Endothelial cell of umbilical vein (primary cell): ENCODE data around the gene SPATA2L. TPM values are rescaled to one million over a fixed set of nuclear protein-coding genes. Genes with fewer than 3 reads are reported as not detected.

Source experiments
- BruUV-seq: library from RNA; stranded (reverse); fragments of 400-500 nt; replicated peaks from 2 replicates; lab custom pipeline; 2021; lab: Mats Ljungman, UMichigan
- CTCF ChIA-PET: fragments of 300-600, 350-600 bp; sonication (Branson Sonifier 250); formaldehyde crosslinking; loops from one replicate; lab custom pipeline; 2021; ENCODE audit warnings: antibody characterized with exemption, inconsistent platforms; lab: Charles Lee
- POLR2A ChIA-PET: fragments of 300-600, 350-600 bp; sonication (Branson Sonifier 250); formaldehyde crosslinking; loops from one replicate; lab custom pipeline; 2021; ENCODE audit warnings: antibody characterized with exemption, inconsistent platforms; lab: Charles Lee
- DNase-seq: peaks from one replicate; pipeline ENCODE4 v3.0.0-alpha.2; 2011; ENCODE audit warnings: low read depth, low spot score
- FAIRE-seq: peaks from 2 replicates; lab custom pipeline; 2011; peaks lifted over from hg19 to GRCh38; lab: Jason Lieb, UNC
- H2AFZ ChIP-seq: 2 replicates; pipeline ENCODE4 v1.6.0; 2012; ENCODE audit warnings: low read depth, low read length, control low read depth, inconsistent platforms
- H3K27ac ChIP-seq: 2 replicates; pipeline ENCODE4 v1.5.1; 2011; ENCODE audit warnings: low read depth, mild to moderate bottlenecking, control low read depth, low read length, moderate library complexity; ENCODE audit not compliant: insufficient read depth
- H3K27me3 ChIP-seq, 2 experiments: 2 replicates each; pipeline versions ENCODE4 v1.6.0 to v1.6.1; 2011; ENCODE audit warnings: low read length in 2 of 2, mixed read lengths in 1 of 2; ENCODE audit not compliant: control insufficient read depth in 2 of 2, insufficient read depth in 2 of 2
- H3K36me3 ChIP-seq, 2 experiments: 2 replicates in 1 of 2; 3 replicates in 1 of 2; pipeline ENCODE4 v1.5.1; 2011; ENCODE audit warnings: low read length in 2 of 2, mild to moderate bottlenecking in 1 of 2, moderate library complexity in 1 of 2; ENCODE audit not compliant: control insufficient read depth in 2 of 2, insufficient read depth in 2 of 2; ENCODE audit errors: extremely low read depth in 1 of 2
- H3K4me1 ChIP-seq: 3 replicates; pipeline ENCODE4 v1.5.1; 2011; ENCODE audit warnings: mild to moderate bottlenecking, low read length; ENCODE audit not compliant: control insufficient read depth, insufficient read depth; ENCODE audit errors: extremely low read depth
- H3K4me2 ChIP-seq: 2 replicates; pipeline ENCODE4 v1.6.1; 2011; ENCODE audit warnings: low read length, control low read depth, mixed read lengths; ENCODE audit not compliant: insufficient read depth
- H3K4me3 ChIP-seq, 3 experiments: fragments of 200-600 bp in 1 of 3; sonication (generic), shearing (Covaris generic) in 1 of 3; replicated peaks in 1 of 3; 2 replicates each; pipeline ENCODE4 v1.5.1; 2011 to 2016; ENCODE audit warnings: control low read depth in 3 of 3, low read length in 3 of 3, mild to moderate bottlenecking in 2 of 3, inconsistent platforms in 1 of 3, low read depth in 1 of 3, moderate library complexity in 1 of 3; ENCODE audit not compliant: insufficient read depth in 1 of 3
- H3K79me2 ChIP-seq: 2 replicates; pipeline ENCODE4 v1.6.0; 2012; ENCODE audit warnings: low read length, inconsistent platforms; ENCODE audit not compliant: control insufficient read depth, insufficient read depth
- H3K9ac ChIP-seq: replicated peaks from 2 replicates; pipeline ENCODE3; 2011; ENCODE audit warnings: low read length, control low read depth; ENCODE audit not compliant: insufficient read depth; ENCODE audit errors: extremely low read depth
- H3K9me1 ChIP-seq: replicated peaks from 3 replicates; pipeline ENCODE4 v1.6.0; 2011; ENCODE audit warnings: mild to moderate bottlenecking, low read length; ENCODE audit not compliant: control insufficient read depth, insufficient read depth; ENCODE audit errors: extremely low read depth
- H3K9me3 ChIP-seq: replicated peaks from 2 replicates; pipeline ENCODE4 v1.5.1; 2012; ENCODE audit warnings: low read length, inconsistent platforms; ENCODE audit not compliant: control insufficient read depth, insufficient read depth
- H4K20me1 ChIP-seq: replicated peaks from 2 replicates; pipeline ENCODE3; 2011; ENCODE audit warnings: mild to moderate bottlenecking, low read length; ENCODE audit not compliant: control insufficient read depth, insufficient read depth; ENCODE audit errors: extremely low read depth
- EZH2 ChIP-seq: IDR thresholded peaks from 2 replicates; pipeline ENCODE4 v1.6.1; 2012; ENCODE audit warnings: borderline replicate concordance, low read depth, mild to moderate bottlenecking, moderate library complexity, low read length, inconsistent platforms; ENCODE audit not compliant: severe bottlenecking
- FOS ChIP-seq: IDR thresholded peaks from 2 replicates; pipeline ENCODE4 v1.6.1; 2011; ENCODE audit warnings: mild to moderate bottlenecking, low read length, moderate library complexity, borderline replicate concordance; ENCODE audit not compliant: insufficient read depth
- GATA2 ChIP-seq: IDR thresholded peaks from 2 replicates; pipeline ENCODE4 v1.7.0; 2011; ENCODE audit warnings: low read depth, mild to moderate bottlenecking, moderate library complexity, mixed read lengths, low read length; ENCODE audit not compliant: insufficient read length, insufficient read depth
- JUN ChIP-seq: IDR thresholded peaks from 2 replicates; pipeline ENCODE4 v1.6.1; 2011; ENCODE audit warnings: borderline replicate concordance, low read depth; ENCODE audit not compliant: insufficient read length, insufficient read depth
- MYC ChIP-seq: IDR thresholded peaks from one replicate; pipeline ENCODE4 v1.6.1; 2011; ENCODE audit warnings: mild to moderate bottlenecking, low read depth, low read length
- POLR2A ChIP-seq: IDR thresholded peaks from 2 replicates; pipeline ENCODE4 v1.6.1; 2012; ENCODE audit warnings: low read depth, mild to moderate bottlenecking, control low read depth, low read length
- POLR2AphosphoS5 ChIP-seq: IDR thresholded peaks from 2 replicates; pipeline ENCODE4 v1.6.1; 2012; ENCODE audit warnings: low read depth, mild to moderate bottlenecking, control low read depth, low read length, moderate library complexity; ENCODE audit not compliant: insufficient read depth
- dilution Hi-C: fragments of 300-500 bp; cut with MboI; formaldehyde crosslinking; loops from one replicate; pipeline ENCODE4 v1.15.0; 2019; ENCODE audit warnings: low sequenced_read_pairs; ENCODE audit not compliant: extremely low pct_ligation_motif_present
- intact Hi-C: fragments of 100-400 bp; cut with micrococcal nuclease; formaldehyde crosslinking; loops from one replicate; pipeline ENCODE4 v1.10.0; 2022
- polyA plus RNA-seq, 4 experiments: library from polyadenylated mRNA; depleted of rRNA in 3 of 4; stranded (reverse) in 3 of 4; unstranded in 1 of 4; fragments of >200 nt; gene quantifications; 2 replicates each; pipeline versions ENCODE4 v1.2.1 to v1.2.3, GENCODE V29; 2011 to 2012; ENCODE audit warnings: missing spikeins in 1 of 4
- total RNA-seq: library from RNA; stranded (reverse); gene quantifications from 2 replicates; pipeline ENCODE4 v1.2.3, GENCODE V29; 2021
- TF ChIP-seq, protein P1 (sequence below), 2 donors: IDR thresholded peaks; 1 replicate in 1 of 2; 2 replicates in 1 of 2; pipeline ENCODE4 v1.5.1; 2011; ENCODE audit warnings: low read length in 2 of 2, mild to moderate bottlenecking in 2 of 2, moderate library complexity in 2 of 2, control low read depth in 1 of 2, inconsistent platforms in 1 of 2, low read depth in 1 of 2; ENCODE audit not compliant: insufficient read depth in 1 of 2; ENCODE audit errors: extremely low read depth in 1 of 2
- TF ChIP-seq, protein P2 (sequence below): IDR thresholded peaks from 2 replicates; pipeline ENCODE4 v1.6.1; 2011; ENCODE audit not compliant: insufficient read depth, insufficient read length

SPATA2L gene
- total and polyA plus RNA-seq, 2 donors (not counting 3 experiments of a cell fraction or from before 2014, with no cell fraction given) = 7.3 to 7.4 TPM

DNA sequence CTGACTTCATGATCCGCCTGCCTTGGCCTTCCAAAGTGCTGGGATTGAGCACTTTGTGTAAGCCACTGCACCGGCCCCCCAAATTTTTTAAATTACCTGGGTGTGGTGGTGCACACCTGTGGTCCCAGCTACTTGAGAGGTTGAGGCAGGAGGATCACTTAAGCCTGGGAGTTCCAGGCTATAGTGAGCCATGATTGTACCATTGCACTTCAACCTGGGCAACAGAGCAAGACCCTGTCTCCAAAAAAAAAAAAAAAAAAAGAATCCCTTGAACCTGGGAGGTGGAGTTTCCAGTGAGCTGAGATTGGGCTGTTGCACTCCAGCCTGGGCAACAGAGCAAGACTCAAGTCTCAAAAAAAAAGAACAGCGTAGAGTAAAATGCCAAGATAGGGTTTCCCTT, 35.0 kb upstream of the SPATA2L start:
- Histone ChIP-seq H3K27me3 (no peaks in the 10 kb centered on the region), H3K4me2 (no peak overlapping the region), H3K79me2 (no peaks in the 10 kb centered on the region), H3K9me3 (no peaks in the 10 kb centered on the region), H3K27ac (no peak overlapping the region), H2AFZ (no peak overlapping the region), H3K9me1 (no peaks in the 10 kb centered on the region), H3K9ac (no peak overlapping the region), H3K4me3 (no peak overlapping the region), H3K4me1 (no peaks in the 10 kb centered on the region), H4K20me1 (no peaks in the 10 kb centered on the region), H3K36me3 (peaks cover 24 to 68% of the 10 kb centered on the region in 2 experiments)
- ChIA-PET POLR2A (no interaction called here), CTCF (no interaction called here)
- DNase-seq = no peak
- intact Hi-C loops = no loop called here
- dilution Hi-C loops = no loop called here
- TF ChIP-seq EZH2 (no peak), GATA2 (no peak), POLR2AphosphoS5 (no peak), JUN (no peak), FOS (no peak), MYC (no peak), POLR2A (no peak)
- TF ChIP-seq, protein P1, sequence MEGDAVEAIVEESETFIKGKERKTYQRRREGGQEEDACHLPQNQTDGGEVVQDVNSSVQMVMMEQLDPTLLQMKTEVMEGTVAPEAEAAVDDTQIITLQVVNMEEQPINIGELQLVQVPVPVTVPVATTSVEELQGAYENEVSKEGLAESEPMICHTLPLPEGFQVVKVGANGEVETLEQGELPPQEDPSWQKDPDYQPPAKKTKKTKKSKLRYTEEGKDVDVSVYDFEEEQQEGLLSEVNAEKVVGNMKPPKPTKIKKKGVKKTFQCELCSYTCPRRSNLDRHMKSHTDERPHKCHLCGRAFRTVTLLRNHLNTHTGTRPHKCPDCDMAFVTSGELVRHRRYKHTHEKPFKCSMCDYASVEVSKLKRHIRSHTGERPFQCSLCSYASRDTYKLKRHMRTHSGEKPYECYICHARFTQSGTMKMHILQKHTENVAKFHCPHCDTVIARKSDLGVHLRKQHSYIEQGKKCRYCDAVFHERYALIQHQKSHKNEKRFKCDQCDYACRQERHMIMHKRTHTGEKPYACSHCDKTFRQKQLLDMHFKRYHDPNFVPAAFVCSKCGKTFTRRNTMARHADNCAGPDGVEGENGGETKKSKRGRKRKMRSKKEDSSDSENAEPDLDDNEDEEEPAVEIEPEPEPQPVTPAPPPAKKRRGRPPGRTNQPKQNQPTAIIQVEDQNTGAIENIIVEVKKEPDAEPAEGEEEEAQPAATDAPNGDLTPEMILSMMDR (IDR thresholded peaks at IDR 0.05; ENCODE audit: extremely low read depth in 1 of 2, insufficient read depth in 1 of 2, low read depth in 1 of 2, low read length in 2 of 2) = no peak
- TF ChIP-seq, protein P2, sequence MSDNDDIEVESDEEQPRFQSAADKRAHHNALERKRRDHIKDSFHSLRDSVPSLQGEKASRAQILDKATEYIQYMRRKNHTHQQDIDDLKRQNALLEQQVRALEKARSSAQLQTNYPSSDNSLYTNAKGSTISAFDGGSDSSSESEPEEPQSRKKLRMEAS = no peak
- no peak for FAIRE-seq
- BruUV-seq = no TSS peak
